Liver (tissue), 9 donors: Measurements from ENCODE around the gene LMBRD1. TPM values are rescaled to one million over a fixed set of nuclear protein-coding genes. Genes with fewer than 3 reads are reported as not detected.
"Not testable (repeated sequence)": the region's sequence is repeated elsewhere in the genome, so short reads cannot be mapped to it uniquely, and the experiment has no call there.

Source experiments
- DNase-seq: peaks from one replicate; pipeline ENCODE4 v3.0.0-alpha.2; 2017; ENCODE audit warnings: low spot score
- H3K27ac ChIP-seq, 2 donors: one replicate each; pipeline ENCODE4 v1.7.0; 2013; ENCODE audit warnings: inconsistent platforms in 2 of 2, low read length in 2 of 2, control low read depth in 1 of 2, low read depth in 1 of 2, mild to moderate bottlenecking in 1 of 2
- H3K27me3 ChIP-seq, 4 donors: one replicate each; pipeline versions ENCODE4 v1.6.1 to v1.7.0; 2013; ENCODE audit warnings: low read length in 3 of 4, inconsistent platforms in 1 of 4, mild to moderate bottlenecking in 1 of 4, moderate library complexity in 1 of 4; ENCODE audit not compliant: control insufficient read depth in 4 of 4, insufficient read depth in 4 of 4
- H3K36me3 ChIP-seq, 4 donors: one replicate each; pipeline versions ENCODE4 v1.6.1 to v1.7.0; 2013; ENCODE audit warnings: low read length in 3 of 4, mild to moderate bottlenecking in 3 of 4, low read depth in 1 of 4, moderate library complexity in 1 of 4; ENCODE audit not compliant: control insufficient read depth in 4 of 4, insufficient read depth in 3 of 4
- H3K4me1 ChIP-seq, 4 donors: one replicate each; pipeline versions ENCODE4 v1.6.1 to v1.7.0; 2013; ENCODE audit warnings: low read length in 3 of 4, mild to moderate bottlenecking in 3 of 4, moderate library complexity in 1 of 4; ENCODE audit not compliant: control insufficient read depth in 4 of 4, insufficient read depth in 4 of 4
- H3K4me3 ChIP-seq, 3 donors: one replicate each; pipeline versions ENCODE4 v1.6.1 to v1.7.0; 2013; ENCODE audit warnings: low read length in 3 of 3, control low read depth in 1 of 3, low read depth in 1 of 3, mild to moderate bottlenecking in 1 of 3
- H3K9ac ChIP-seq, 2 donors: one replicate each; pipeline ENCODE4 v1.7.0; 2013; ENCODE audit warnings: low read length in 2 of 2, mild to moderate bottlenecking in 2 of 2, moderate library complexity in 2 of 2, control low read depth in 1 of 2, low read depth in 1 of 2
- H3K9me3 ChIP-seq, 4 donors: one replicate each; pipeline versions ENCODE4 v1.6.1 to v1.7.0; 2013; ENCODE audit warnings: low read length in 3 of 4; ENCODE audit not compliant: control insufficient read depth in 4 of 4
- ATF3 ChIP-seq: IDR thresholded peaks from 2 replicates; pipeline ENCODE4 v1.6.1; 2016; ENCODE audit warnings: antibody characterized with exemption
- EGR1 ChIP-seq, 2 donors: IDR thresholded peaks; 2 replicates each; pipeline ENCODE4 v1.6.1; 2016 to 2018; ENCODE audit warnings: antibody characterized with exemption in 2 of 2, low read depth in 2 of 2
- FOXA1 ChIP-seq: IDR thresholded peaks from 2 replicates; pipeline ENCODE4 v1.6.1; 2016; ENCODE audit warnings: antibody characterized with exemption
- GABPA ChIP-seq, 2 donors: IDR thresholded peaks in 1 of 2; conservative IDR thresholded peaks in 1 of 2; 2 replicates each; pipeline ENCODE4 v1.6.1; 2016; ENCODE audit warnings: antibody characterized with exemption in 2 of 2, mild to moderate bottlenecking in 1 of 2, moderate library complexity in 1 of 2
- HNF4A ChIP-seq, 2 donors: conservative IDR thresholded peaks; 2 replicates each; pipeline ENCODE4 v1.6.1; 2016; ENCODE audit warnings: antibody characterized with exemption in 2 of 2, mild to moderate bottlenecking in 2 of 2
- HNF4G ChIP-seq: IDR thresholded peaks from 2 replicates; pipeline ENCODE4 v1.6.1; 2016; ENCODE audit warnings: antibody characterized with exemption
- JUND ChIP-seq, 2 donors: IDR thresholded peaks; 2 replicates each; pipeline ENCODE4 v1.6.1; 2016; ENCODE audit warnings: antibody characterized with exemption in 2 of 2
- NR2F2 ChIP-seq: IDR thresholded peaks from 2 replicates; pipeline ENCODE4 v1.6.1; 2016; ENCODE audit warnings: antibody characterized with exemption
- RAD21 ChIP-seq, 2 donors: IDR thresholded peaks; 2 replicates each; pipeline ENCODE4 v1.6.1; 2016; ENCODE audit warnings: antibody characterized with exemption in 2 of 2, mild to moderate bottlenecking in 2 of 2
- RXRA ChIP-seq, 2 donors: IDR thresholded peaks; 2 replicates each; pipeline ENCODE4 v1.6.1; 2017 to 2018; ENCODE audit warnings: antibody characterized with exemption in 2 of 2, mild to moderate bottlenecking in 1 of 2
- TAF1 ChIP-seq: conservative IDR thresholded peaks from 2 replicates; pipeline ENCODE4 v1.6.1; 2016; ENCODE audit warnings: antibody characterized with exemption, mild to moderate bottlenecking
- YY1 ChIP-seq: IDR thresholded peaks from 2 replicates; pipeline ENCODE4 v1.6.1; 2016; ENCODE audit warnings: antibody characterized with exemption, mild to moderate bottlenecking
- ZBTB33 ChIP-seq: IDR thresholded peaks from 2 replicates; pipeline ENCODE4 v1.6.1; 2016; ENCODE audit warnings: antibody characterized with exemption
- WGBS: extraction: QIAGEN DNeasy Blood & Tissue Kit; methylation state at CpG from one replicate; pipeline ENCODE4 v1.1.7; 2013; 5-methylcytosine and 5-hydroxymethylcytosine counted together
- polyA plus RNA-seq, 2 donors: library from polyadenylated mRNA; stranded (reverse) in 1 of 2; unstranded in 1 of 2; fragments of 200-250 nt in 1 of 2; fragments of >200 nt in 1 of 2; fragmentation: Nextera tagmentation in 1 of 2; extraction: Ambion mirVana in 1 of 2; gene quantifications; one replicate each; pipeline versions ENCODE4 v1.2.1 to v1.2.3, GENCODE V29; 2013 to 2015
- total RNA-seq, 2 donors: library from RNA; depleted of rRNA; stranded (reverse); fragments of >200 nt; gene quantifications; one replicate each; pipeline ENCODE4 v1.2.3, GENCODE V29; 2014
- TF ChIP-seq, protein P1 (sequence below): IDR thresholded peaks from 2 replicates; pipeline ENCODE4 v1.6.1; 2016; ENCODE audit warnings: antibody characterized with exemption, mild to moderate bottlenecking
- donor health status: healthy.
- donor health status: healthy.
- donor health status: healthy.
- donor health status: healthy.
- donor health status: healthy.

The LMBRD1 gene
- total and polyA plus RNA-seq, 4 donors: 33.2 to 54.5 (median 43.3) TPM

DNA sequence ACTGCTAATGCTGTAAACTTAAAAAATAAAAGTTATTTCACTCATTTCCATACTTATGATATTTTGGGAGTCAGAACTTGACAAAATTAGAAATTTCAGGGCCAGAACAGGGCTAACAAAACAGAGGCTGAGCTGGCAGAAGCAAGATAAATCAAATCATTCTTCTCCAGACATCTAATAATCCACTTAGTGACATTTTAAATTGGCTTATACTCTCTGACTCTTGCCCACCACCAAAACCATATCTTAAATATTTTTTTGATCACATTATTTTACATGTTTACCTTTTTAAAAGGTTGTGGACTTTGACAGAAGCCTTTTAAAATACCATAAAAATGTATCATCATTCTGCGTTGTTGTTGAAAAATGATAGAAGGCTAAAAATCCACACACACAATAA, 116.5 kb downstream of the LMBRD1 start:
- peaks cover 0 to 11% (median 7%) of the 10 kb centered on the region in 4 donors for H3K36me3 ChIP-seq
- 98% methylated on average over 1 of the region's 1 CpG for WGBS
- H3K9ac ChIP-seq: no peak overlapping the region
- no peak overlapping the region for H3K27ac ChIP-seq
- H3K9me3 ChIP-seq: no peaks in the 10 kb centered on the region
- TF ChIP-seq RAD21 (IDR thresholded peaks at IDR 0.05) (no peak), HNF4A (conservative IDR thresholded peaks at IDR 0.05) (no peak), JUND (IDR thresholded peaks at IDR 0.05) (no peak)
- H3K4me1 ChIP-seq: no peaks in the 10 kb centered on the region
- H3K4me3 ChIP-seq: no peak overlapping the region
- no peaks in the 10 kb centered on the region for H3K27me3 ChIP-seq
- no peak for DNase-seq

- Histone ChIP-seq H3K27me3 (no peaks in the 10 kb centered on the region), H3K4me3 (no peak overlapping the region), H3K9me3 (no peaks in the 10 kb centered on the region), H3K27ac (no peak overlapping the region), H3K9ac (no peak overlapping the region), H3K36me3 (peaks cover 6 to 42% (median 23%) of the 10 kb centered on the region in 4 donors), H3K4me1 (no peaks in the 10 kb centered on the region)
- TF ChIP-seq JUND (IDR thresholded peaks at IDR 0.05): no peak
- no peak for DNase-seq
- WGBS: 79% methylated on average over 2 of the region's 2 CpGs
Measured at GRCh38 chr6:69673298-69673697, 123.5 kb downstream of the LMBRD1 start.

GRCh38 chr6:69668916-69669315, 127.9 kb downstream of the LMBRD1 start:
- H3K9ac ChIP-seq: no peak overlapping the region
- H3K27me3 ChIP-seq: no peaks in the 10 kb centered on the region
- H3K4me1 ChIP-seq: no peaks in the 10 kb centered on the region
- H3K27ac ChIP-seq: no peak overlapping the region
- peaks cover 6 to 24% (median 12%) of the 10 kb centered on the region in 4 donors for H3K36me3 ChIP-seq
- H3K9me3 ChIP-seq: no peaks in the 10 kb centered on the region
- no peak for DNase-seq
- WGBS: 83% methylated on average over 4 of the region's 4 CpGs
- no peak overlapping the region for H3K4me3 ChIP-seq
- TF ChIP-seq ATF3: no peak

DNA sequence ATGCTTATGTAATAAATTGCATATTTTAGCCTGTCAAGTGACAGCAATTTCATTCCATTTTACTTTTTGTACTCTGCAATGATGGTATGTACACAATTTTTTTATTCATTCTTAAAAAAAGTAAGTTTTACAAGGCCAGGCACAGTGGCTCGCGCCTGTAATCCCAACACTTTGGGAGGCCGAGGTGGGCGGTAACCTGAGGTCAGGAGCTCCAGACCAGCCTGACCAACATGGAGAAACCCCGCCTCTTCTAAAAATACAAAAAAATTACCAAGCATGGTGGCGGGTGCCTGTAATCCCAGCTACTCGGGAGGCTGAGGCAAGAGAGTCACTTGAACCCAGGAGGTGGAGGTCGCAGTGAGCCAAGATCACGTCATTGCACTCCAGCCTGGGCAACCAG, 130.0 kb downstream of the LMBRD1 start:
- not testable (repeated sequence) for DNase-seq, H3K4me3 ChIP-seq, H3K27me3 ChIP-seq, H3K4me1 ChIP-seq, H3K9ac ChIP-seq, H3K36me3 ChIP-seq, H3K27ac ChIP-seq, H3K9me3 ChIP-seq
- WGBS: 96% methylated on average over 9 of the region's 9 CpGs

GRCh38 chr6:69665437-69665836, 131.4 kb downstream of the LMBRD1 start:
- no peak overlapping the region for H3K9ac ChIP-seq
- no peaks in the 10 kb centered on the region for H3K4me1 ChIP-seq
- no peak overlapping the region for H3K27ac ChIP-seq
- H3K36me3 ChIP-seq: peaks cover 0 to 7% (median 0%) of the 10 kb centered on the region in 4 donors
- 90% methylated on average over 3 of the region's 3 CpGs for WGBS
- no peaks in the 10 kb centered on the region for H3K9me3 ChIP-seq
- no peak overlapping the region for H3K4me3 ChIP-seq
- H3K27me3 ChIP-seq: no peaks in the 10 kb centered on the region
- no peak for DNase-seq
- TF ChIP-seq NR2F2 (no peak), ATF3 (no peak), JUND (IDR thresholded peaks at IDR 0.05) (no peak), HNF4G (no peak), FOXA1 (no peak), EGR1 (IDR thresholded peaks at IDR 0.05; ENCODE audit: low read depth in 2 of 2) (no peak), GABPA (IDR thresholded peaks at IDR 0.05 in 1 of 2, conservative IDR thresholded peaks at IDR 0.05 in 1 of 2) (no peak), YY1 (no peak), ZBTB33 (no peak), TAF1 (no peak), RXRA (IDR thresholded peaks at IDR 0.05) (no peak), HNF4A (conservative IDR thresholded peaks at IDR 0.05) (no peak)
- TF ChIP-seq, protein P1, sequence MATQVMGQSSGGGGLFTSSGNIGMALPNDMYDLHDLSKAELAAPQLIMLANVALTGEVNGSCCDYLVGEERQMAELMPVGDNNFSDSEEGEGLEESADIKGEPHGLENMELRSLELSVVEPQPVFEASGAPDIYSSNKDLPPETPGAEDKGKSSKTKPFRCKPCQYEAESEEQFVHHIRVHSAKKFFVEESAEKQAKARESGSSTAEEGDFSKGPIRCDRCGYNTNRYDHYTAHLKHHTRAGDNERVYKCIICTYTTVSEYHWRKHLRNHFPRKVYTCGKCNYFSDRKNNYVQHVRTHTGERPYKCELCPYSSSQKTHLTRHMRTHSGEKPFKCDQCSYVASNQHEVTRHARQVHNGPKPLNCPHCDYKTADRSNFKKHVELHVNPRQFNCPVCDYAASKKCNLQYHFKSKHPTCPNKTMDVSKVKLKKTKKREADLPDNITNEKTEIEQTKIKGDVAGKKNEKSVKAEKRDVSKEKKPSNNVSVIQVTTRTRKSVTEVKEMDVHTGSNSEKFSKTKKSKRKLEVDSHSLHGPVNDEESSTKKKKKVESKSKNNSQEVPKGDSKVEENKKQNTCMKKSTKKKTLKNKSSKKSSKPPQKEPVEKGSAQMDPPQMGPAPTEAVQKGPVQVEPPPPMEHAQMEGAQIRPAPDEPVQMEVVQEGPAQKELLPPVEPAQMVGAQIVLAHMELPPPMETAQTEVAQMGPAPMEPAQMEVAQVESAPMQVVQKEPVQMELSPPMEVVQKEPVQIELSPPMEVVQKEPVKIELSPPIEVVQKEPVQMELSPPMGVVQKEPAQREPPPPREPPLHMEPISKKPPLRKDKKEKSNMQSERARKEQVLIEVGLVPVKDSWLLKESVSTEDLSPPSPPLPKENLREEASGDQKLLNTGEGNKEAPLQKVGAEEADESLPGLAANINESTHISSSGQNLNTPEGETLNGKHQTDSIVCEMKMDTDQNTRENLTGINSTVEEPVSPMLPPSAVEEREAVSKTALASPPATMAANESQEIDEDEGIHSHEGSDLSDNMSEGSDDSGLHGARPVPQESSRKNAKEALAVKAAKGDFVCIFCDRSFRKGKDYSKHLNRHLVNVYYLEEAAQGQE: no peak
